H9 (cell line): ENCODE measurements around the gene TK1. TPM values are rescaled to one million over a fixed set of nuclear protein-coding genes. Genes with fewer than 3 reads are reported as not detected.

Source experiments
- DNase-seq: peaks from one replicate; pipeline ENCODE4 v3.0.0-alpha.2; 2017
- H2AFZ ChIP-seq: one replicate; pipeline ENCODE4 v1.6.1; 2013; ENCODE audit warnings: mild to moderate bottlenecking, low read length, control low read depth, moderate library complexity
- H2AK5ac ChIP-seq: 2 replicates; pipeline ENCODE4 v1.6.1; 2013; ENCODE audit warnings: low read length, control low read depth, mixed read lengths; ENCODE audit not compliant: insufficient read length
- H2BK120ac ChIP-seq: one replicate; pipeline ENCODE4 v1.6.1; 2013; ENCODE audit warnings: low read depth, mild to moderate bottlenecking, low read length, control low read depth, inconsistent platforms; ENCODE audit not compliant: poor library complexity, severe bottlenecking
- H2BK12ac ChIP-seq: 2 replicates; pipeline ENCODE4 v1.6.1; 2013; ENCODE audit warnings: low read length, control low read depth, mixed read lengths, low read depth; ENCODE audit not compliant: insufficient read length
- H2BK15ac ChIP-seq: 2 replicates; pipeline ENCODE4 v1.6.1; 2013; ENCODE audit warnings: low read depth, low read length, control low read depth
- H2BK20ac ChIP-seq: one replicate; pipeline ENCODE4 v1.6.1; 2013; ENCODE audit warnings: low read depth, mild to moderate bottlenecking, low read length, control low read depth, inconsistent platforms; ENCODE audit not compliant: poor library complexity, severe bottlenecking
- H2BK5ac ChIP-seq: 2 replicates; pipeline ENCODE4 v1.6.1; 2013; ENCODE audit warnings: low read length, control low read depth, mixed read lengths; ENCODE audit not compliant: insufficient read length
- H3K14ac ChIP-seq: 2 replicates; pipeline ENCODE4 v1.6.1; 2013; ENCODE audit warnings: low read length, control low read depth; ENCODE audit not compliant: insufficient read depth
- H3K18ac ChIP-seq: 2 replicates; pipeline ENCODE4 v1.6.1; 2013; ENCODE audit warnings: low read depth, mild to moderate bottlenecking, mixed read lengths, low read length, control low read depth; ENCODE audit not compliant: insufficient read length
- H3K23ac ChIP-seq: 2 replicates; pipeline ENCODE4 v1.6.1; 2013; ENCODE audit warnings: low read length, control low read depth, mixed read lengths, low read depth; ENCODE audit not compliant: insufficient read length
- H3K23me2 ChIP-seq: 2 replicates; pipeline ENCODE4 v1.6.1; 2013; ENCODE audit warnings: low read depth, mild to moderate bottlenecking, mixed read lengths, low read length, control low read depth; ENCODE audit not compliant: insufficient read length, poor library complexity, severe bottlenecking
- H3K27ac ChIP-seq: 2 replicates; pipeline ENCODE4 v1.5.1; 2013; ENCODE audit warnings: low read length, control low read depth, mixed read lengths, low read depth; ENCODE audit not compliant: insufficient read length
- H3K27me3 ChIP-seq: 2 replicates; pipeline ENCODE4 v1.6.1; 2013; ENCODE audit warnings: low read length, control low read depth, inconsistent platforms; ENCODE audit not compliant: insufficient read depth
- H3K4ac ChIP-seq: 2 replicates; pipeline ENCODE4 v1.6.1; 2013; ENCODE audit warnings: low read depth, mild to moderate bottlenecking, control low read depth, inconsistent platforms, low read length, moderate library complexity
- H3K4me1 ChIP-seq: 2 replicates; pipeline ENCODE4 v1.6.1; 2013; ENCODE audit warnings: low read length, control low read depth, inconsistent platforms; ENCODE audit not compliant: insufficient read depth
- H3K4me2 ChIP-seq: 2 replicates; pipeline ENCODE4 v1.6.1; 2013; ENCODE audit warnings: low read length, control low read depth, mixed read lengths; ENCODE audit not compliant: insufficient read length, insufficient read depth
- H3K56ac ChIP-seq: 2 replicates; pipeline ENCODE4 v1.6.1; 2013; ENCODE audit warnings: low read depth, mild to moderate bottlenecking, mixed read lengths, low read length, control low read depth; ENCODE audit not compliant: insufficient read length
- H3K79me1 ChIP-seq: 2 replicates; pipeline ENCODE4 v1.6.1; 2013; ENCODE audit warnings: low read depth, mild to moderate bottlenecking, moderate library complexity, low read length, control low read depth, inconsistent platforms; ENCODE audit not compliant: insufficient read depth, poor library complexity, severe bottlenecking
- H3K79me2 ChIP-seq: 2 replicates; pipeline ENCODE4 v1.6.1; 2013; ENCODE audit warnings: low read length, control low read depth, inconsistent platforms; ENCODE audit not compliant: insufficient read depth
- H3K9ac ChIP-seq: 2 replicates; pipeline ENCODE4 v1.6.1; 2013; ENCODE audit warnings: low read length, control low read depth, mixed read lengths; ENCODE audit not compliant: insufficient read length; ENCODE audit errors: extremely low read depth
- H3K9me3 ChIP-seq: one replicate; pipeline ENCODE4 v1.6.1; 2013; ENCODE audit warnings: low read depth, low read length, inconsistent platforms; ENCODE audit not compliant: control insufficient read depth
- H3T11ph ChIP-seq: one replicate; pipeline ENCODE4 v1.6.1; 2013; ENCODE audit warnings: mild to moderate bottlenecking, low read length, control low read depth, inconsistent platforms
- H4K20me1 ChIP-seq: one replicate; pipeline ENCODE4 v1.6.1; 2013; ENCODE audit not compliant: control insufficient read depth, insufficient read length, insufficient read depth
- H4K5ac ChIP-seq: 2 replicates; pipeline ENCODE4 v1.6.1; 2013; ENCODE audit warnings: low read depth, mild to moderate bottlenecking, mixed read lengths, low read length, control low read depth; ENCODE audit not compliant: insufficient read length
- H4K8ac ChIP-seq: replicated peaks from 2 replicates; pipeline ENCODE4 v1.6.1; 2013; ENCODE audit warnings: low read length, control low read depth, mixed read lengths, low read depth; ENCODE audit not compliant: insufficient read length
- H4K91ac ChIP-seq: 2 replicates; pipeline ENCODE4 v1.6.1; 2013; ENCODE audit warnings: low read depth, mild to moderate bottlenecking, moderate library complexity, mixed read lengths, low read length, control low read depth; ENCODE audit not compliant: insufficient read length
- H3K27ac Mint-ChIP-seq, 3 experiments: 2 replicates in 2 of 3; 3 replicates in 1 of 3; pipeline ENCODE4 v1.8.0; 2020 to 2021; ENCODE audit warnings: mixed read lengths in 3 of 3, mild to moderate bottlenecking in 1 of 3, moderate library complexity in 1 of 3
- H3K27me3 Mint-ChIP-seq: 2 replicates; pipeline ENCODE4 v1.8.0; 2021; ENCODE audit warnings: low read depth, mild to moderate bottlenecking, moderate library complexity, mixed read lengths
- H3K36me3 Mint-ChIP-seq, 3 experiments: 2 replicates in 2 of 3; 3 replicates in 1 of 3; pipeline ENCODE4 v1.8.0; 2020 to 2021; ENCODE audit warnings: low read depth in 3 of 3, mixed read lengths in 3 of 3; ENCODE audit not compliant: insufficient read depth in 1 of 3
- H3K4me1 Mint-ChIP-seq, 2 experiments: 2 replicates each; pipeline ENCODE4 v1.8.0; 2020; ENCODE audit warnings: mixed read lengths in 2 of 2
- H3K4me3 Mint-ChIP-seq, 2 experiments: 2 replicates in 1 of 2; 3 replicates in 1 of 2; pipeline ENCODE4 v1.8.0; 2020 to 2021; ENCODE audit warnings: mild to moderate bottlenecking in 2 of 2, mixed read lengths in 2 of 2, moderate library complexity in 1 of 2
- H3K9me3 Mint-ChIP-seq, 2 experiments: 2 replicates in 1 of 2; 3 replicates in 1 of 2; pipeline ENCODE4 v1.8.0; 2020; ENCODE audit warnings: mild to moderate bottlenecking in 2 of 2, mixed read lengths in 2 of 2, moderate library complexity in 1 of 2
- CTCF ChIP-seq: fragments of 200-600 bp; sonication (generic); conservative IDR thresholded peaks from 3 replicates; pipeline ENCODE4 v1.8.0; 2021; ENCODE audit warnings: antibody characterized with exemption, mild to moderate bottlenecking
- WGBS: extraction: QIAGEN DNeasy Blood & Tissue Kit; methylation state at CpG from one replicate; pipeline ENCODE4 v1.1.7; 2013; ENCODE audit warnings: missing lambda C conversion rate, low lambda C conversion rate, mixed read lengths; ENCODE audit not compliant: insufficient read length; ENCODE audit errors: extremely low coverage; 5-methylcytosine and 5-hydroxymethylcytosine counted together
- total RNA-seq: library from RNA; stranded (reverse); gene quantifications from 2 replicates; pipeline ENCODE4 v1.2.1, GENCODE V29; 2021

Gene TK1
- total RNA-seq, 1 experiment from 2014 or later = 95.8 TPM

DNA sequence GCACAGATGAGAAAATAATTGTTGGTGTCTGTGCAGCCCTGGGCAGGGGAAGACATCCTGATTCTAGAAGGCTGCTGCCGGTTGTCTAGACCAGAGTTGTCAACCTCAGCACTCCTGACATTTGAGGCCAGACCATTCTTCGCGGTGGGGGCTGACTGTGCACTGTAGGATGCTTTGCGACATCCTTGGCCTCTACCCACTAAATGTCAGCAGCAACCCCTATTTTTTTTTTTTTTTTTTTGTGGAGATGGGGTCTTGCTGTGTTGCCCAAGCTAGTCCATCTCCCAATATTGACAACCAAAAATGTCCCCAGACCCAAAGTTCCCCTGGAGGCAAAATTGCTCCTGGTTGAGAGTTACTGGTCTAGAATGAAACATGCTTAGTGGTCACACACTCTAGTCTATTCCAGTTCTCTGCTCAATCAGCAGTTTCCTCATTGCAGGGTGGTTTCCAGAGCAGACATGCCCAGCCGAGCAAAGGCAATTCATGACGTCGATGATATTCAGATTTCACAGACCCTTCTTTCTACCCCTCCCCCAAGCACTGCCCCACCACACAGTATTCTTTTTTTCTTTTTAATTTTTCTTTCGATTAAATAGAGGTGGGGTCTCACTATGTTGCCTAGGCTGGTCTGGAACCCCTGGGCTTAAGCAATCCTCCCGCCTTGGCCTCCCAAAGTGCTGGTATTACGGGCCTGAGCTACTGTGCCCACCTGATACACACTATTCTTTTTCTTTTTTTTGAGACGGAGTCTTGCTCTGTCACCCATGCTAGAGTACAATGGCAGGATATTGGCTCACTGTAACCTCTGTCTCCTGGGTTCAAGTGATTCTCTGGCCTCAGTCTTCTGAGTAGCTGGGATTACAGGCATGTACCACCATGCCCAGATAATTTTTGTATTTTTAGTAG lies 31.7 kb downstream of the TK1 start:
- Histone ChIP-seq H3K79me1 (no peaks in the 10 kb centered on the region), H3T11ph (no peak overlapping the region), H4K5ac (no peak overlapping the region), H3K23ac (no peak overlapping the region), H4K8ac (no peak overlapping the region), H3K14ac (no peak overlapping the region; the same call in 1 of the 2 replicates), H2AK5ac (no peak overlapping the region), H3K18ac (no peak overlapping the region), H3K4ac (no peak overlapping the region), H2BK5ac (no peak overlapping the region), H3K4me2 (no peak overlapping the region), H3K56ac (no peak overlapping the region), H3K79me2 (no peaks in the 10 kb centered on the region), H2BK20ac (no peak overlapping the region), H3K4me1 (no peaks in the 10 kb centered on the region), H2AFZ (no peak overlapping the region), H2BK12ac (no peak overlapping the region), H3K9ac (no peak overlapping the region), H3K27ac (no peak overlapping the region), H4K20me1 (no peaks in the 10 kb centered on the region), H3K27me3 (no peaks in the 10 kb centered on the region), H2BK15ac (no peak overlapping the region), H3K9me3 (no peaks in the 10 kb centered on the region), H4K91ac (no peak overlapping the region), H3K23me2 (no peaks in the 10 kb centered on the region), H2BK120ac (no peak overlapping the region)
- DNase-seq = no peak
- Mint-ChIP-seq H3K27ac (no peak overlapping the region), H3K27me3 (peaks cover 1% of the 10 kb centered on the region; the same call in 1 of the 2 replicates), H3K4me3 (no peak overlapping the region), H3K4me1 (peaks cover 2 to 17% of the 10 kb centered on the region in 2 experiments; a peak in 3 of 4 replicates), H3K9me3 (no peaks in the 10 kb centered on the region), H3K36me3 (no peaks in the 10 kb centered on the region; a peak in 1 of 7 replicates)
- WGBS = no CpG with 5 or more reads among the region's 11 CpGs
- TF ChIP-seq CTCF = no peak
